GM12801 (cell line): Measurements from ENCODE around the gene GLIPR2.

Source experiments
- TF ChIP-seq, protein P1 (sequence below): IDR thresholded peaks from one replicate; pipeline ENCODE4 v1.5.1; 2011; ENCODE audit warnings: control low read depth; ENCODE audit not compliant: insufficient read length; ENCODE audit errors: extremely low read depth

GLIPR2 gene

DNA sequence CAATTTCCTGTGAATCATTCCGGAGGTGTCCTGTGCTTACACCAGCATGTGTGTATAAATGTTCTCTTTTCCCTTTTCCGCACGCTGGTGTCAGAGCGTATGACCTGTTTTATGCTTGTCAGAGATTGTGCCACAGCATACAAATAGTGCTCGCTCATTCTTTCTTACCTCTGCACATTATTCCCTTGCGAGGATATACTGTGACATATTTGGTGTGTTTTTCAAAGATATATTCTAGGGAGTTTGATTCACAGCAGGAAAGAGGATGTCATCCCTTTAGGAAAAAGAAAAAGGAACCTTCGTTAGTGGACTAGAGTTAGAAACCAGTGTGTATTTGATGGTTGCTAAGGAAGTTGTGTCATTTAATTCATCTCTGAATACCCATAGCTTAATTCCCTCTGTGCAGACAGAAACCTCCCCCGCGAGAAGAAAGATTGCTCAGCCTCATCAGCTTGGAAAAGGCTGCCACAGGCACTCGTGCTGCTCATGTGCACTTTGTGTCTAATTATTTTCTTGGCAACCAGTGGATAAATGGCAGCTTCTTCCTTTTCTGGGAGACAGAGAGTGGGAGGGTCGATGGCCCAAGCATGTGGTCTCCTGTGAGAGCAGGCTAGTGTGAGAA is 17.9 kb downstream of the GLIPR2 start:
- TF ChIP-seq, protein P1, sequence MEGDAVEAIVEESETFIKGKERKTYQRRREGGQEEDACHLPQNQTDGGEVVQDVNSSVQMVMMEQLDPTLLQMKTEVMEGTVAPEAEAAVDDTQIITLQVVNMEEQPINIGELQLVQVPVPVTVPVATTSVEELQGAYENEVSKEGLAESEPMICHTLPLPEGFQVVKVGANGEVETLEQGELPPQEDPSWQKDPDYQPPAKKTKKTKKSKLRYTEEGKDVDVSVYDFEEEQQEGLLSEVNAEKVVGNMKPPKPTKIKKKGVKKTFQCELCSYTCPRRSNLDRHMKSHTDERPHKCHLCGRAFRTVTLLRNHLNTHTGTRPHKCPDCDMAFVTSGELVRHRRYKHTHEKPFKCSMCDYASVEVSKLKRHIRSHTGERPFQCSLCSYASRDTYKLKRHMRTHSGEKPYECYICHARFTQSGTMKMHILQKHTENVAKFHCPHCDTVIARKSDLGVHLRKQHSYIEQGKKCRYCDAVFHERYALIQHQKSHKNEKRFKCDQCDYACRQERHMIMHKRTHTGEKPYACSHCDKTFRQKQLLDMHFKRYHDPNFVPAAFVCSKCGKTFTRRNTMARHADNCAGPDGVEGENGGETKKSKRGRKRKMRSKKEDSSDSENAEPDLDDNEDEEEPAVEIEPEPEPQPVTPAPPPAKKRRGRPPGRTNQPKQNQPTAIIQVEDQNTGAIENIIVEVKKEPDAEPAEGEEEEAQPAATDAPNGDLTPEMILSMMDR: no peak

DNA sequence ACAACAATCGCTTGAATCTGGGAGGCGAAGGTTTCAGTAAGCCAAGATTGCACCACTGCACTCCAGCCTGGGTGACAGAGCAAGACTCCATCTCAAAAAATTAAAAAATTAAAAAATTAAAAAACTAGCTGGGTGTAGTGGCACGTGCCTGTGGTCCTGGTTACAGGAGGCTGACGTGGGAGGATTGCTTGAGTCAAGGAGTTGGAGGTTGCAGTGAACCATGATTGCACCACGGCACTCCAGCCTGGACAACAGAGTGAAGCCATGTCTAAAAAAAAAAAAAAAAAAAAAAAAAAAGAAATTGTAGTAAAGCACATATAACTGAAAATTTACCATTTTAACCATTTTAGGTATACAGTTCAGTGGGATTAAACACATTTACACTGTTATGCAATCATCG is 19.6 kb downstream of the GLIPR2 start:
- TF ChIP-seq, protein P1: no peak

DNA sequence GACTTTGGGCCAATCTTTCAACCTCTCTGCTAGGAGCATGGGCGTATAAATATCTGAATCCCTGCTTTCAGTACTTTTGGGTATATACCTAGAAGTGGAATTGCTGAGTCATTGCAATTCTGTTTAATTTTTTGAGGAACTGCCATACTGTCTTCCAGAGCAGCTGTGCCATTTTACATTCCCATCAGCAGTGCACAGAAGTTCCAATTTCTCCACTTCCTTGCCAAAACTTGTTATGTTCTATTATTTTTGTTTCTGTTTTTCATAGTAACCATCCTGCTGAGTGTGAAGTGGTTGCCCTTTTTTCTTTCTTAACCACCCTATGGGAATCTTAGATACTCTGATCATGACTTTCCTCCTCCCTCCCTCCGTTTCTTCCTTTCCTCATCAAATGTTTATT is 21.6 kb downstream of the GLIPR2 start:
- TF ChIP-seq, protein P1: no peak

DNA sequence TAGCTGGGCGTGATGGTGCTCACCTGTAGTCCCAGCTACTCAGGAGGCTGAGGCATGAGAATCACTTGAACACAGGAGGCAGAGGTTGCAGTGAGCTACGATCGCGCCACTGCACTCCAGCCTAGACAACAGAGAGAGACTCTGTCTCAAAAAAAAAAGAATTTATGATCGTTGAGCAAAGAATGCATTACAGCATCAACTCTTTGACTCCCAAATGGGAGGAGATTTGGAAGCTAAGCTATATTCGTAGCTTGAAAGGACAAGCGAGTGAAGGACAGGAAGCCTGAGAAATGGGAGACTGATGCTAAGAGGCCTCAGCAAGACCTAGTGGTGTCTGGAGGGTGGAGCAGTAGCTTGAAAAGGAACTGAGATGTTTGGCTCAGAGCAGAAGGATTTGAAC is 22.4 kb downstream of the GLIPR2 start:
- TF ChIP-seq, protein P1: no peak

DNA sequence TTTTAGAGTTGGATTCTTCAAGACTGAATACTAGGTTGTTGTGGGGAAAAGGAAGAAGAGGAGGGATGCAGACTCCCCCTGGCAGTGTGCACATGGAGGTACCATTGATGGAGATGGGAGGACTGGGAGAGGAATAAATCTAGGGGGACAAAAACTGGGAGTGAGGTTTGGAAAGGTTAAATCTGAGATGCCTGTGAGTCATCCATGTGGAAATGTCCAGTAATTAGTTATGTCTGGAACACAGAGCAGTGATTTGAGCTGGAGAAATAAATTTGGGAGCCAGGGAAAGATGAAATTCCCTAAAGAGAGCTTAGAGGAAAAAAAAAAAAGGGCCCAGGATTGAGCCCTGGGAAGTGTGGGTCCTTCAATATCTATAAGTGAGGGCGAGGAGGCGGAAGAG is 24.7 kb downstream of the GLIPR2 start:
- TF ChIP-seq, protein P1: no peak

DNA sequence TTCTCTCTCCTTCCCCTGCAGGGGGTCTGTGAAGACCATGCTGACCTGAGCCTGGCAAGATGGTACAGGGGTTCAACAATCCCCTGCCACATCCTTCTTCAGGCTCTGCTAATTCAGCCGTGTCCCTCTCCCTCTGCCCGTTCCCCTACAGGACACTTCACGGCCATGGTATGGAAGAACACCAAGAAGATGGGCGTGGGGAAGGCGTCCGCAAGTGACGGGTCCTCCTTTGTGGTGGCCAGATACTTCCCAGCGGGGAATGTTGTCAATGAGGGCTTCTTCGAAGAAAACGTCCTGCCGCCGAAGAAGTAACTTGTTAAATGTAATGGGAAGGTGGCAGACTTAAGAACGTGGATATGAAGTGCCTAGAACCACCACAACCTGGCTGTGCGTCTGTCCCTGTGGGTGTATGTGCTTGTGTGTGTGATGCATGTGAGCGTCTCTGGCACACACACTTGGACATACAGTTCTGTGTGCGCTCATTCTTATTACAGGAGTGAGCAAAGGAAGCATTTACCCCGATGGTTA is 25.7 kb downstream of the GLIPR2 start:
- TF ChIP-seq, protein P1: no peak

DNA sequence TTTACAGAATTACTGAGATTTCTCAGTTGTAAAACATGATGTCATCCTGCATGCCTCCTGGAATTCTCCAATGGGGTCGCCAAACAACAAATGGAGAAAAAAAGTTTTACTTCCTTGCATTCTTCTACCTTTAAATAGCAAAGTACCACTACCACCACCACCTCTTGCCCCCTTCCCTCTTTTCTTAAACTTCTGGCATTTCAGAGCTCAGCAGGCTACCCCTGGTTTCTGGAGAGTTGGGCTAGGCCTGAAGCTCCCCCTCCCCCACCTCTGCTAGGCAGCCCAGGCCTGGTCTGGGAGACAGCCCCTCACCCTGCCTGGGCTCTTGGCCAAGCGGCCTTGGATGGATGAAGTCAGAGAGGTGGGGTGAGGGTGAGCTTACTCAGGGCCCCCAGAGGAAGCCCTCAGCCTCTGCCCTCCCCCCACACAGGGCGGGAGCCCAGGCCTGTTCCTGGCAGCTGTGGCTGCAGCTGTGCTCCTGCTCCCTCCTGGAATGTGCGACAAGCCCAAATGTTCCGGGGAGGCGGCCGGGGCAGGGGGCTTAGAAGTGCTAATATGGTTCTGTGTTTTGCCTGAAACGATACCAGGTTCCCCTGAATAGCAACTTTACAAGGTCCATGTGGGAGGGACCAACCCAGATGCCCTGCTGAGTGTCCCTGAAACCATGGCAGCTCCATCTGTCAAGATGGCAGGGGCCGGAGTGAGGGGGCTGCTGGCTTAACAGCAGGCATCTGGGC is 26.7 kb downstream of the GLIPR2 start:
- TF ChIP-seq, protein P1: no peak
